Measurements from ENCODE around the gene ARL14EPL.

Gene ARL14EPL

DNA sequence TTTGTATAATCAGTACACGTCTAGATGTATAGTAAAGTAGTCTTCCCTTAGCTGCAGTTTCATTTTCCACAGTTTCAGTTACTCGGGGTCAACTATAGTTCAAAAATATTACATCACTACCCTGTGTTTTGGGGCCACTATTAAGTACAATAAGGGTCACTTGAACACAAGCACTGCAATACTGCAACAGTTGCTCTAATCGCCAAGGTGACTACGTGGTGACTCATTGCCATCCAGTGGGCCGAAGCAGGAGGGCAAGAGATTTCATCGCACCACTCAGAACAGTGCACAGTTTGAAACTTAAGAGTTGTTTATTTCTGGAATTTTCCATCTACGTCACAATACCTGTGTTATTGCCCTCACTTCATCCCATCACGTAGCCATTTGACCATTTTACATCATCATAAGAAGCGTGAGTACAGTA lies at the start of gene ARL14EPL:
ARL14EPL (plus strand) TSS at position 379 of the 424 bp plus-strand sequence. CDS start 18,994 bp downstream, outside the sequence.
- DNase-seq (ENCODE audit: low read depth in 1 of 2, low spot score in 1 of 2) = no peak

DNA sequence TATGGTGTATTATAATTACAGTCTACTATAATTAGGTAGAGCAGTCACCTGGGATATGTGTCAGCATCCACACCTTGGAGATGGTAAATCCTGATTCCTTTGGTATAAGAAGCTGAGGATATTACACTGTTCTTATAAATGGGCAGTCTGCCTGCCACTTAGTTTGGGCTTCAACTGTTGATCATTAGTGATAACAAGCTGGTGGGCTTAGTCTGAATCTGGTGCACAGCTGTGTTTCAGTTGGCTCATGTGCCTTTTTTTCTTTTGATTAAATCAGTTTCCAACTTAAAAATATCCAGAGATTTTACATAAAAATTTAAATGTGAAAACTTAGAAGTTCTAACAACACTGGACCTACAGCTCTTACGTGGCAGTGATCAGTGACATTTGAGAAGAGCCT lies 48.8 kb upstream of the ARL14EPL start:
- DNase-seq (ENCODE audit: low read depth in 1 of 2, low spot score in 1 of 2) = no peak

DNA sequence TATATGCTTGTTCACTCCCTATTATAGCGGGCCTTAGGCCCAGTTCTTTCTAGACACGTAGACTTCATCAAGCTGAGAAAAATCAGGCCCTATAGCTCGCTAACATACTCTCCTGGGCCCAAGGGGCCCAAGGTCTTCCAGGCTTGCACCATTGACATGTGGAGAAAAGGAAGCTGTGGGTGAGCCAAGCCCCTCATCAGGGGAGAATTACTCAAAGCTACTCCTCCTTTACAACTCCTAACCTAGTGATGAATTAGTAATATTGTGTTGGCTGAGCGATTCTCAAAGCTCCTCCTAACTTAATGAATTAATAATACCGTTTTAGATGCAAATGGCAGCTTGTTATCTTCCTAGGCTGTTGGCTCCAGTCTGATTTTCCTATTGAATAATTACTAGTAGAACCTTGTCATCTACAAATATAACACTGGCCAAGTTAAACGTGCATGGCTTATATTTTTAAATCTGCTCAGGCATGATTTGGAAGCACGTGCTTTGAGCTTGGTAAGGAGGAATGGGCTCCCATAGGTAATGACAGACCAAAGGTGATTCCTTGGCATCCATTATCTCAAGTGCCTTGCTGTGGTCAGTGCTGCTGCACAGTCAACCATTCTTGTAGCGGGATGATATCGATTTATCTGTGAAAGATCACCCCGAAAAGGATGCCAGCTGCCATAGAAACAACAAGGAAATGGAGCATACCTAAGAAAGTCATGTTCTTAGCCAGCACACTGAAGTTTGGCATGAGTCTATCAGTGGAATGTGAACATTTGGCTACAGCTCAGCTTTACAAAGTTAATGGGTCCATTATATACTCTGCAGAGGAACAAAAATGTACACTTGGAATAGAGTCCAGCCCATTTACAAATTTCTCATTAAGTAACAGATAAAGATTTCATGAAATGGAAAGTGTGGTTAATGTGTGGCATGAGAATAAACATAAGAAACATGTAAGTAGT lies 46.2 kb upstream of the ARL14EPL start:
- no peak for DNase-seq (ENCODE audit: low read depth in 1 of 2, low spot score in 1 of 2)

DNA sequence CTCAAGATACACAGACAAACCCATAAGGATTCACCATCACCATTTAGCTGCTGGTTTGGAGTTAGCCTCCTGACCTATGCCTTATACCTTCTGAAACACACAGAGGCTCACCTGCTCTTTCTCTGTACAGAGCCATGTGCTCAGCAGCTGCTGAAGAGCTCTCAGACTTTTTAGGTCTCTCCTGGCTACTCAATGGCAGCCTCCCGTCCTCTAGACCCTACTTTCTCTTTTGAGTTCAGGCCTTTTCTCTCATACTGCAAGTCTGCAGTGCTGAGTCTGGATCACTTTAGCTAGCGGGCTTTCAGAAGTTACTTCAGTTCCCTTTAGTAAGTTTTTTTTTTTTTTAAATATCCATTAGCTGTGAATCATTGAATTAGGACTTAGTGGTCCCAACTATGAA lies 44.3 kb upstream of the ARL14EPL start:
- no peak for DNase-seq (ENCODE audit: low read depth in 1 of 2, low spot score in 1 of 2)

DNA sequence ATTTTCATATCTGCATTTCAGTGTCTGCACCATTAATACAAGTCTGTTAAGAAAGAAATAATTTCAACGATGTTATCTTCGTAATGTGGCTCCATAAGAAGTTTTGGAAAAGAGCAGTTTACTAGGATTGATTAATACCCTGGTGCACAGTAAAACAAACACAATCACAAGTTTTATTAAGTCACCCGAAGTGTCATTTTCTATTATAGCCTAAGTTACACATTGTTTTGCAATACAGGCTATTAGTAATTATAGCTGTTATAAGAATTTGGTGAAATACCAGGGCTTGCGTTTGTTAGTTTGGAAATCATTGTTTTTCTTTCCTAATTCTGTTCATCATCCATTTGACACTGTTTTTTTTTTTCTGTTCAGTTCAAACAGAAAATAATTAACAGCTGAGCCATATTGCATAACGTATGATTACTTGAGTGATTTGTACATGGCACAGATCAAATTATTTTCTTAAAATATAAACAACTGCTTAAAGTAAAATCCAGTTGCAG lies 39.4 kb upstream of the ARL14EPL start:
- no peak for DNase-seq (ENCODE audit: low read depth in 1 of 2, low spot score in 1 of 2)

DNA sequence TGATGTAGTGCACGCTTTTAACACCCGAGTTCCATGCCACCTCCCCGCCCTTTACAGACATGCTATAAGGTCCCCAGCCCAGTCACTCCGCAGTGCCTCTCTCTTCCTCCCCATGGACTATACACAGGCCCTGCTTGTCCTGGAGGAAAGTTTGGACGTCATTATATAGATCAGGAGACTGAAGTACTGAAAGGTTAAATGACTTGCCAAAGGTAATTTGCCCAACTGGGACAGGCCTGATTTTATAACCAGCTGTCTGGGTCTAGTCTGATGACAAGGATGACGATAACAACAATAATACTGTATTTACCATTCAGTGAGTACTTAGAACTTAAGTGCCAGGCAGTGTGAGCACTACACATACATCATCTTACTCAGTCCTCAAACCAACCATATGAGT lies 36.9 kb upstream of the ARL14EPL start:
- no peak for DNase-seq (ENCODE audit: low read depth in 1 of 2, low spot score in 1 of 2)

DNA sequence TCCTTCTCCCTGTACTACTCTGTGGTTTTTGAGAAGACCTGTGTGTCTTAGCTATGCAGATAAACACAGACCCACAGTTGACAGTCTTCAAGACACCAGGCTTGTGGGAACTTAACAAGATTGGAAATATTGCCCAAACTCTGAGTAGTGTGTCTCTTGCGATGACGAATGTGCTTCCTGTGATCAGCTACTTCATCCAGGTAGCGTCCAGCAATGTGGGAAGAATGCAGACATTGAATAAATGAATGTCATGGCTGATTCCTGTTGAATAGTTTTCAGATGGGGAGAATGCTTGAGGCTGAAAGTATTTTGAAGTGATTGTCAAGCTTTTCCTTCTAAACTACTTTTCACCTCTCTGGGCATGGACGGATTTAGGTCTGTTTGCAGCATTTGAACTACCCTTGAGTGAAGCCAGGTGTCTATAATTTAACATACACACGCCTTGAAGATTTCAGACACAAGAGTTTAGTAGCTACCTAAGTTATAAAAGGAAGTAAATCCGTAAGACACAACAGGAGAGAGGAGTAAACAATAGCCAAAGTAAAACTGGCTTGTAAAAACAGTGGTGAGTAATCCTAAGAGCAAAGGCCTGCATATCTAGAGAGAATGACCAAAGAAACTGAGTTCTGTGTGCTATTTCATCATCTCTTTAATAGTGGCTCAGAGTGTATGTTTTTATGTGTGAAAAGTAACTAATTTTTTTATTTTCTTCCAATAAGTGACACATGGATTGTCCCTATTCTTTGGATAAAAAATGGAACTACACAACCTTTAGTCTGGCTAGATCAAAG lies 30.0 kb upstream of the ARL14EPL start:
- DNase-seq (ENCODE audit: low read depth in 1 of 2, low spot score in 1 of 2) = no peak

DNA sequence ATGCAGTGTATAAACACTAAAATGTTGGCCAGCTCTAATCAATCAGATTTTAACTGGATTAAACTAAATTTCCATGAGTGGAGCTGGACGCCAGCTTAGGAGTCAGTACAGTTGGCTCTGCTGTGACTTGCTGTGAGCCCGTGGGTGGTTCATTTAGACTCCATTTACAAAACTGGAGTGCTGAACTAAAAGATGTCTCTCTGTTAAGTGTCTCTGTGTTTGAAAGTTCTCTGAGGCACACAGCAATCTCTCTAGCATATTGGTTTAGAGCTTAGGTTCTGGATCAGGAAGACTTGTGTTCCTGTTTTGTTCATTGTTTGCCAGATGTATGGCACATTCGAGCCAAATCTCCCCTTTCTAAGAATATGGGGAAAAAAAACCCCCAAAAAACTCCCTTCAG lies 28.0 kb upstream of the ARL14EPL start:
- DNase-seq (ENCODE audit: low read depth in 1 of 2, low spot score in 1 of 2) = no peak

DNA sequence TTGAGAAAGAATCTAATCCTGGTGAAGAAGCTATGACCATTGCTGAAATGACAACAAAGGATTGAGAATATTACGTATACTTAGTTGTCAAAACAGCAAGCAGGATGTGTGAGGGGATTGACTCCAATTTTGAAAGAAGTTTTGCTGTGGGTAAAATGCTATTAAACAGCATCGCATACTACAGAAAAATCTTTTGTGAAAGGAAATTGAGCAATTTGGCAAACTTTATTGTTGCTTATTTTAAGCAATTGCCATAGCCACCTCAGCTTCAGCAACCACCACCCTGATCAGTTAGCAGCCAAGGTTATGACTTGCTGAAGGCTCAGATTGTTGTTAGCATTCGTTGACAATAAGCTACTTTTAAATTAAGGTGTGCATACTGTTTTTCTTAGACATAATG lies 22.5 kb upstream of the ARL14EPL start:
- DNase-seq (ENCODE audit: low read depth in 1 of 2, low spot score in 1 of 2) = no peak

DNA sequence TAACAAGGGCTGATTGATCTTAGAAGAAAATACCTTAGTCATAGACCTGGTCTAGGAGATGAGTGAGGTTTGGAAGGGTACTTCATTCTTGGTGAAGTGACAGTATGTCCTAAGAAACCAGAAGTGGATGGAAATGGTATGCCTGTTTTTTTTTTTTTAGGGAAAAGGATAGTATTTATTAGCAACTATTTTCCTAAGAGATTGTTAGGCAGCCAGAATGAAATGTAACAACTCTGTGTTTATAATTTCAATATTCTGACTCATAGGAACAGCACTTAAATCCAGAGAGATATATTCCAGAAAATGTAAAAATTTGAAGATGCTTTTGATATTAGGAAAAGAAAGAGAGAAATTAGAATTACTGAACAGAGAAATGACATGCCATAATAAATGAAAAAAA lies 21.2 kb upstream of the ARL14EPL start:
- DNase-seq (ENCODE audit: low read depth in 1 of 2, low spot score in 1 of 2) = no peak

DNA sequence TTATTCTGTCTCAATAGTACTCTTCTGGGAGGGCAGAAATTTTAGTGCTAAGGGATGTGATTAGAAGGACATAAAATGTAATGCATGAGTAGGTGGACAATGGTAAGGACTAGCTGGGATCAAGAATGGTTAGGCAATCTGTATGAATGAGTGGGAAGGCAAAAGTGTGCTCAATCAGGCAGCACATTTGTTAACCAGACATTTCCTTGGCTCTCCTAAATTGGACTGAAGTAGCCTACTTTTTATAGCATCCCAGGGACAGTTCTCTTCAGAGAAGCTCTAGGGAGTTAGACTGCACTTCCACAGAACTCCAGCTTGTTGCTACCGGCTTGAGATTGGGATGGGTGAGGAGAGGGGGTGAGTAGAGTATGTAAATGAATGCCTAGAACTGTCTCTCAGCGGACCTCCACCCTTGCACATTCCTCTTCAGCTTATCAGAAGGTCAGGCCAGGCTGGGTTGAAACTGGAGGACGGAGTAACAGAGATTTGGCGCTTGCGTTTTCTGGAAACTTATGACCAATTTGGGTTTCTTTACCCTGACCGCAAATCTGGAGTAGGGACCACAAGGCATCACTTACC lies 19.0 kb upstream of the ARL14EPL start:
- DNase-seq (ENCODE audit: low read depth in 1 of 2, low spot score in 1 of 2) = no peak

DNA sequence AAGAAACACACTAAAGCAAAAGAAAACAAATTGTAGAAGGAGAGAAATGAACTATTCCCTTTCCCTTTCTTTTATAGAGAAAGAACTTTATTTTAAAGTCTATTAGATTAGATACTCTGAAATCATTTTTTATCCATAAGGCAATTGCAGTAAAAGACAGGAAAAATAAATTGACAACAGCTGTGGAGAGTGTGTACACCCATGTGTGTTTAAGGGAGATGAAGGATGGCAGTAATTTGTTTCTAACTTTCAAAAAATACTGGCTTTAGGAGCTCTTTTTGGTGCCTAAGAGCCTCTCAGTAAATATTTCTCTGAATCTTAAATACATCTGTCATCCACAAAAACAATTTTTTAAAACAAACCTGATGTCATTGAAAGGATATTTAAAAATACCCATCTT lies 18.3 kb upstream of the ARL14EPL start:
- DNase-seq (ENCODE audit: low read depth in 1 of 2, low spot score in 1 of 2) = no peak

DNA sequence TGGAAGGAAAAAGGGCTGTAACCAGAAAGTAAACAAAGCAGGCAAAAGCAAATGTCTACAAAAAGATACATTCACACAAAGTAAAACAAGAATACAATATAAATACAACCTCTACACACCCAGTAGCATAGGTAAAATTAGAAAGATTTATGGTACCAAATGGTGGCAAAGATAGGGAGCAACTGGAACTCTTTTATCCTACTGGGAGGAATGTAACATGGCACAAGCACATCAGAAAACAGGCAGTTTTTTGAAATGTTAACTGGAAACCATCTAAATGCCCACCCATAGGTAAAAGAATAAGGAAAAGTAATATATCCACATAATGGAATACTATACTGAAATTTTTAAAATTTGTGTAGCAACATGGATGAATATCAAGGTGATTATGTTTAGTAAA lies 8.7 kb upstream of the ARL14EPL start:
- no peak for DNase-seq (ENCODE audit: low read depth in 1 of 2, low spot score in 1 of 2)

DNA sequence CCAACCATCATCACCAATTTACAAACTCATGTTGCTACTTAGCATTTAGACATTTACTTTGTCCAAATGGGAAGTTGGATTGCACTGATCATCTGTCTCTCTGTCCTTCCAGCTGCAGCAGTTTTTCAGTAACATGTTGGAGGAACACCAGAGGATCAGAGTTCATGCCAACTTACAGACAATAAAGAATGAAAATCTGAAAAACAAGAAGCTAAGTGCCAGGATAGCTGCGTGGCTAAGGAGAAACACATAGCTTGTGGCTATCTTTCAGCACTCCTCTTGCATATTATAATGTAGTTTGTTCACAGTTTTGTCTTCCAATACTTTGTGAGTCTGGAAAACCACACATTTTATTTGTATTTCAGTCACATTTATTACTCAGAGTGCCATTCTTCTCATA lies 6.4 kb upstream of the ARL14EPL start:
- DNase-seq (ENCODE audit: low read depth in 1 of 2, low spot score in 1 of 2) = no peak

DNA sequence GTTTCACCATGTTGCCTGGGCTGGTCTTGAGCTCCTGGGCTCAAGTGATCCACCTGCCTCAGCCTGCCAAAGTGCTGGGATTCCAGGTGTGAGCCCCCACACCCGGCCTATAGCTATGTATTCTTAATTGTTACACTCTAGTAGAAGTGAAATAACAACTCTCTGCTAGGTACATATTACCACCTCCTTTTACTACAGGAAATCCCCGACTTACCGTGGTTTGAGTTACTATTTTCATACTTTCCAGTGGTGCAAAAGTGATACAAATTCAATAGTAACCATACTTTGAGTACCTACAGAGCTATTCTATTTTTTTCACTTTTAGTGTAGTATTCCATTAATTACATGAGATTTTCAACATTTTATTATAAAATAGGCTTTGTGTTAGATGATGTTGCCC lies 719 bp downstream of the ARL14EPL start:
- DNase-seq (ENCODE audit: low read depth in 1 of 2, low spot score in 1 of 2) = no peak

DNA sequence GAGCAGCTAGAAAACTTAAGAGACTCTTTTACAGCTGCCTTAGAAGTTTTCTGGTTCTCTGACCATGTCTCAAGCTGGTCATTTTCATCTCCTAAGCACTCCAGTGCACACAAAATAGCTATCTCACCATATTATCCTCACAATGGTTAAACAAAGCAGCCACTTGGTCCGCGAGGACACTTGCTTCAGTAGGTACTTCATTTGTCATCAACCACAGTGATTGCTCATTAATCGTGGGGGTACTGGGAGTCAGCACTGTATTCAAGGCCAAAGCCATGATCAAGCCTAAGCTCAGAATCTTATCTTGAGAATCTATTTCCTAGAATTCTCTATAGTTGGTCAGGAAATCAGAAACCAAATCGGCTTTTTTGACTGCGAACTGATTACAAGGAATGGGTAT lies 2.9 kb downstream of the ARL14EPL start:
- no peak for DNase-seq (ENCODE audit: low read depth in 1 of 2, low spot score in 1 of 2)

DNA sequence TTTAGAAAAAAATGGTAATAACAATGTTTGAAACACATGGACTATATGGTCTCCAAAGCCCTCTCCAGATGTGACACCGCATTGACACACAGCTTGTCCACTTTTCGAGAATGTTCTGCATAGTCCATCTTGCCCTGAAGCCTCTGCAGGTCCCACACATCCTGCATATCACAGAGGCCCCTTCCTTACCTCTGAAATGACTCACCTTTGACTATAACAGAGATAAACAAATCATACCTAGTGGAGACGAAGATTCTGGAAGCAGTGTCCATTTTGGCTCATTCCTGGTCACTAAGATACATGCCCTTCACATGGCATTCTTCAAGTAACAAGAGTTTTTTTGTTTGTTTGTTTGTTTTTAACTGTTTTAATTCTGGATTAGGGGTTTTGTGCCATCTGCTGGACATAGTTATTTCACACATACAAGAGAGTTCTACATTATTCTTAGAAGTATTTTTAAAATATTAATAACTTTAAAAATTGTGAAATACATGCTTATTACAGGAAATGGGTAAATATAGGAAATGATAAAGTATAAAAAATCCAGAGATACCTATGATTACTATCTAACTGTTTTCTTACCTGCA lies 5.1 kb downstream of the ARL14EPL start:
- DNase-seq (ENCODE audit: low read depth in 1 of 2, low spot score in 1 of 2) = no peak

DNA sequence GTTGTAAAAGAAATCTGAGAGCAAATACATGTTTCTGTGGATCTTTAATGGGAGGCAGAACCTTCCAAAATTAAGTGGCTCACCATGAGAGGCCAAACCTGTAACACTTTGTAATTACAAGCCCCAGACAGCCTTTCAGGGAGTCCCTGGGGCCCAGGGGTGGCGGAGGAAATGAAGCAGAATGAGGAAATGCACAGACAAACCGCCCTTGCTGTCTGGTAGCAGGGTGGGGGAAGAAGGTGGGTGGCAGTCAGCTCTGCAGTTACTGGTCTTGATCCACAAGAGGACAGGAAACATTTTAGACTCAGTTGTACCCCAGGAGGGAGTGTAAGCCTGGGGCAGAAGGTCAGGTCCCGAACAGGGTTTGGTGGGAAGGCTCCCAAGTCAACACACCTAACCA lies 6.5 kb downstream of the ARL14EPL start:
- no peak for DNase-seq (ENCODE audit: low read depth in 1 of 2, low spot score in 1 of 2)

DNA sequence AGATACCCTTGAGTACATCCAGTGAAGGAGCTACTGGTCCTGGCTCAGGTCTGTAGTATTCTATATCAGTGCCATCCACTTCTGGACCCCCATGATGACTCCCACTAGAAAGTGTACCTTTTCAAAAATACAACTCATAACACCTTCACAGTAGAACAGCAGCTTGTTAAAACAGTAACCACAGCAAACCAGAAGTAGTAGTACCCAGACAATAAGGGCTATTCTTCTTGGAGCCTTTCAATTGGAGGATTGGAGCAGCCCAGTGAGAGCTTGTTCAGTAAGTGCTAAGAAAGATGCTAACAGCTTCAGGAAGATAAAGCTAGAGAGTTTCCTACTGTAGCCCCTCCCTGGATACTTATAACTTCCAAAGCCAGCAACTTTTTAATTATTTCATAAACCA lies 10.1 kb downstream of the ARL14EPL start:
- DNase-seq (ENCODE audit: low read depth in 1 of 2, low spot score in 1 of 2) = no peak

DNA sequence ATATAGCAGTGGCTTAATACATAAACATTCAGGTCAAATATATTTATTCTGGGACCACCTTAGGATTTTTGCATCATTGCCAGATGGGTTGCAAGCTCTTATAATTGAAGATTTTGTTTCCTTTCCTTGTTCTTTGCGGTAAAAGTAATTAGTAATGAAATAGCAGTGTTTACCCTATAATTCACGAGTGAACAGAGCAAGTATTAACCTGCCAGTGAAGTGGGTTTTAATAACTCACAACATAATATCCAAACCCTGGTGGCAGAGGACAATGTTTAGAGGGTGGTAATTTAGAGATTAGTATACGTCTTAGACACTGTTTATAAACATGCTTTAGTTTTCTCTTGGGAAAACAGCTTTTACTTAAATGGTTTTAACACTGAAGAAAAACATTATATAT lies 11.8 kb downstream of the ARL14EPL start:
- no peak for DNase-seq (ENCODE audit: low read depth in 1 of 2, low spot score in 1 of 2)

DNA sequence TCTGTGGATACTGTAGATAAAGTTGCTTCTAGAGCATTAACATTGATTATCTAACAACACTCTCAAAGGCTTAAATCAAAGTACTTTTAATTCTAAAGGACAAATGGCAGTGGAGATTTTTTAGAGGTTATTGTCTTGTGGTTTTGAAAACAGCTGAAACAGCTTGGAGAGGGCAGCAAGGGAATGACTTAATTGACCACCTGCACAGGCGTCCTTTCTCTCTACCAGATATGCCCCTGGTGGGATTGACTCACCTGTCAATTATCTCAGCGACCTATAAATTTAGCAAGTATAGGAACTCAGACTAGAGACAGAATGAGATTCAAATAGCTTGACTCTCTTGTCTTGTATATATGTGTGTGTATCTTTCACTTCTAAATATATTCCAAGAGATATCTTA lies 13.5 kb downstream of the ARL14EPL start:
- DNase-seq (ENCODE audit: low read depth in 1 of 2, low spot score in 1 of 2) = no peak
